GM21367 (cell line): ENCODE measurements around the gene SETBP1.

Experiments
- ATAC-seq: cut with Tn5 transposase; IDR thresholded peaks from one replicate; pipeline ENCODE4 v1.9.1; 2021; ENCODE audit not compliant: unreplicated experiment

Gene SETBP1

DNA sequence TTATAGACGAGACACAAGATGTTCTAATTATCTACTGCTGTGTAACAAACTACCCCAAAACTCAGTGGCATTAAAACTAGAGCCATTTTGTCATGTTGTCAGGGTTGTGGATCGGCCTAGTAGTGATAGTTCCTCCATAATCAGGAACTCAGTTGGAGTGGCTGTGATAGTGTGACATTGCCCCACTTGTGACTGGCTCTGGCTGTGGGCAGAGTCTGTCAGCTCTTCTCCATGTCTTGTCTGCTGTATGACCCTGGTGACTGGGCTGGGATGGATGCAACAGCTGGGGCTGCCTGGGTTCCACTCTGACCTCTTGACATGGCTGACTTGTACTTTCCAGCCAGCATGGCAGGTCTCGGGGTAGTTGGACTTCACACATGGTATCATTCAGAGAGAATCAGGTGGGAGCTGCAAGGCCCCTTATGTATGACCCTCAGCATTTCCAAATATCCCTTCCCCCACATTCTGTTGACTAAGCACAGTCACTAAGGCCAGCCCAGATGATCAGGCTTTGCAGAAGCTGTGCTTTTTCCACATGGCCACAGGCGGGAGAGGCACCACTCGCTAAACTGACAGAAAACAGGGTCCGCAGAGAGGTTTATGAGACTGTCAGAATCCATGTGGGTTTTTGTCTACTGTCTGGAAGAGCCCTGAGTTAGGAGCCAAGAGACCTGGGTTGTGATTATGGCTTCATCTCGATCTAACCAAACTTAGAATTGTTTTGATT, 50.3 kb downstream of the SETBP1 start:
- no peak for ATAC-seq

DNA sequence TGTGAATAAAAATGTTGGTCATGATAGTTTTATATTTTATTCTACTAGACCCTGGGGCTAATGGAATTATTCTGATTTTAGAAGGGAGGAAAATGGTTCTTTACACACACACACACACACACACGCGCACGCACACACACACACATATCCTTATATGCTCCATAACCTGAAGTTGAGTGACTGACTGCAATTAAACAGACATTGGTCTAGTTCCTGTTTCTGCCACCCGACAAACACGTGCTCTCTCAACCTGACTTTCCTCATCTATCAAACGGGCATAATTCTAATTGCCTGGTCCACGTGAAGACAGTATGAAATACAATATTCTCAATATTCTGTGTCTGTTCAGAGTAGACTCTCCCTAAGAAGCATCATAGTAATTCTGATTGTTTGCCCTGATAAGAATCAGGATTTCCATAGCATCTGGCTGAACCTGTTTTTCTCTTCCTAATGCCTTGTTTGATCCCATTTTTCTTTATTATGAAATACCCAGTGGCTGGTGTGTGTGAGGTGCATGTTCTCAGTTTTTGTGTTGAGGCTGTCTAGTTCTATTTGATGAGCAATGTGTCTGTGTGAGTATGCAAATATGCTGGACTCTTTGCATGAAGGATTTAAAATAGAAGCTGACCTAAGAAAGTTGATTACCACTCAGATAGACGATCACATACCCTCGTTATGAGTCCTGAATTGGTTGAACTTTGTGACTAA, 51.0 kb downstream of the SETBP1 start:
- peak; percentile 53 for ATAC-seq

DNA sequence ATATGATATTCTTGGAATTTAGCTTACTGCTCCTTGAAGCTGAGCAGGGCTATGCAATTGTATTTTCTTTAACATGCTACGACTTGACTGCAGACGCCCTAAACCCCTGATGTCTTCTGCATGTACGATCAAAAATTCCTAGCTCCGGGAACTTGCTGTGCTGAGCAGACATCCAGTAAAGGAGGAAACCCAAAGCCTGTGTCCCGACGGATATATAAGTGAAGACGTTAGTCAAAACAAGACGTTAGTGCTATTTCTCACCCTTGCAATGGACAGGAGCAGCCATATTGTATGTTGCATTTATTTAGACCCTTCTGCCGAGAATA, 51.5 kb downstream of the SETBP1 start:
- ATAC-seq, result no peak

DNA sequence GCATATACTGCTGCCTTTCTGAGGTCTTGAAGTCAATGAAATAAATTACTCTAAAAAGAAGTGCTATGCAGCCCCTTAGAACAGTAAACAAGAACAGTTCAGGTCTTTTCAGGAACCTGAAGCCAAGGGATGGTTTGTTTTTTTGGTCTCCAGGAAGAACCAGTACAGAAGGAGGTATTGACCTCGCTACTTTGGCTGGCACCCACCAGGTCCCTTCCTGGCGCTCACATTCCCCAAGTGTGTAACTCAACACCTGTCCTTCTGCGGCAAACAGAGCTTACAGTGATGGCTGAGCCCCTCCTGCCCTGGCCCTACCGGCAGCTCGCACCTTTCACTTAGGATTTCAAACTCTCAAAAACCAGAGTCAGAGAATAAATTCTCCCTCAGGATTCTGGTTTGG, 51.9 kb downstream of the SETBP1 start:
- no peak for ATAC-seq

DNA sequence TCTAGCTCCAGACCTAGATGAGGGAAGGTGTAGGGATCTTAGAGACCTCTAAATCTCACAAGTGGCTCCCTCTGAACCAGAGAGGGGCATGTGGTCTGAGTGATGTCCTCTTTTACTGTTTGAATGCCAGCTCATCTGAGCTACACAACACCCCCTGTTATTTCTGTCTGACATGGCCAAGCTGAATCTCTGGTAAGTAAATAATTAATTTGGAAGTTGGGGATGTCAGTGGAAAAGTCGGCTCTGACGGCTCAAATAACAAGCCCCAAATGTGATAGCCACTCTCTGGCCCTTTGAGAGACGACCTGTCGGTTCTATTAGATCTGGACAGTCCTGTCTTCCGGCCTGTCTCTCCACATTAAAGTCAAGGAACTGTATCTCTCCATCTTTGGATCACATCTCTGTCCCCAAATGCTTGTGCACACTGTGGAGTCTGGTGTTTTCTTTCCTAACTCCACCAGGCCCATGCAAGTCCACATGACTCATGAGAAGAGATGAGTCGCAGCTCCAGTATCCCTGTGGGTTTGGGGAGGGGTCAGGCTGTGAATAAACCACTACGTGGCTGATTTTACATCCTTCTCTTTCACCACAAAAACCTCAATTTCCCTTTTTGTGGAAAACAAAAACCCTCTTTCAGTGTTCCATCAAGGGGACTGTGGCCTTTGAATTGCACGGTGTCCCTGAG, 52.5 kb downstream of the SETBP1 start:
- no peak for ATAC-seq

DNA sequence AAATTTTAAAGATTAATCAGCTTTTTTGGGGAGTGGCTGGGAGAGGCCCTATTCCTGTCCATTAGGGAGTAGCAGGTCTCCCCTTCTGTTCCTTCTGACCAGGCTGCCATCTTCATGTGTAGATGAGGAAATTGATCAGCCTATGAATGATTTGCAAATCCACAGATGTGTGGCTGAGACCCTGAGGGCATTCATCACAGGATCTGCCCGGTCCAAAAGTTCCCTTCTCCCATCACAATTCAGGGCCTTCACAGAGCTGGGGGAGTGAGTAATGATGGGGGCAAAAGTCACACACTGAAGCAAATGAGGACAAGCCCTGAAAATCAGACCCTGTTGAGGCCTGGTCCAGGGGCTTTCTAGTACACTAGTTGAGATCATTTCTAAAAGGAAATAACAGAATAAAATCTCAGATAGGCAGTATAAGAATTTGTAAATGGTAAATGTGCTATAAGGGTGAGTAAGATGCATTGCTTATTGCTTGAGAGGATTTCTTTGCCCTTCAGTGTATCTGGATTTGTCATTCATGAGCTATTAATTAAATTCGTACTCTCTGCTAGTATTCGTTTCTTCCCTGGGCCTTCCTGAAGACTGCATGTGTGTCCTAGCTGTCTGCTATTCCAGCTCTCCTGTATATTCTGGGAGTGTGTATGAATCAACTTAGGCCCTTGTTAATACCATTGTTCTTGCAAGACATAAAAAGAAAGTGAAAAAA, 53.2 kb downstream of the SETBP1 start:
- no peak for ATAC-seq

DNA sequence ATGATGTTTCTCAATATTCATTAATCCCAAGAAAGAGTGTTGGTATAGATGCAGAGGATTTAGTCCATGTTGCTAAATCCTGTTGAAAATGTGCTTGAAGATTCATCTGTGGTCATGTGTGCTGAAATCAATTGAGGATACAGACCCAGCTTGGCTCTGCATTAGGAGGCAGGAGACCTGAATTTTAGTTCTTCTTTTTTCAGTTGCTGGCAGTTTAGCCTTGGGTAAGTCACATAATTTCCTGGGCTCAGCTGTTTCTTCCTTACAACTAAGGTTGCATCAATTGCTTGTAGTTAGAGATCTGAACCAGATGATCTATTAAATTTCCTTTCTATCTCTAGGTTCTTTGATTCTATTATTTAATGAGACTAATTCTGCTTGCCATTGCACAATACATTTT, 54.4 kb downstream of the SETBP1 start:
- no peak for ATAC-seq

DNA sequence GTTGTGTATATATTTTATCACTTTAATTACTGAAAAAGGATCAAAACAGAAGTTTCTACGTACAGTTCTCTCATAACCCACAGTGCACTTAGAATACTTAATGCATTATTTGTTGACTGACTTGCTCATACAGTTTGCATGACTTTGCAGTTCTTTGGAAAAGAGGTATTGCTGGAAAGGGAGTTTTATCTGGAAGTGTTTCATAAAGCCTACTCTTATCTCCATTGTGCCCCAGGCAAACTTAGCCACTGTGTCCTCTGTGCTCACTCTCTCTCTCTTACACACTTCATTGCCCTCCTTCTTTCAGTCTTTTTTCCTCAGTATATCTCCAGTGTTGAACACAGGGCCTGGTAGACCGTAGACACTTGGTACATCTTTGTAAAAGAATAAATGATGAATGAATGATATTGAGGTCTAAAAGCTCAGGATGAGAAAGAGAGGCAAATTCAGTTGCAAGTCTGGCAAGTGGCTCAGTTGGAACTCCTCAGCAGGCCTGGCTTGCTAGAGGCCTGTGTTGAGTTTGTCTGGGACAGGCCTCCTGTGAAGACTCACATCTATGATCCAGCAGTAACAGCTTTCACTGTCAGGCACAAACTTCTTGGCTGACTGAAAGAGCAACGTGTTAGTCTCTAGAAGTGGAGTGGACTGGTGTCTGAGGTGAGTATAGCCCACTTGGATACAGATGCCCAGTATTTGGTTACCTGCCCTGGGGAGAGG, 56.1 kb downstream of the SETBP1 start:
- ATAC-seq, result no peak

DNA sequence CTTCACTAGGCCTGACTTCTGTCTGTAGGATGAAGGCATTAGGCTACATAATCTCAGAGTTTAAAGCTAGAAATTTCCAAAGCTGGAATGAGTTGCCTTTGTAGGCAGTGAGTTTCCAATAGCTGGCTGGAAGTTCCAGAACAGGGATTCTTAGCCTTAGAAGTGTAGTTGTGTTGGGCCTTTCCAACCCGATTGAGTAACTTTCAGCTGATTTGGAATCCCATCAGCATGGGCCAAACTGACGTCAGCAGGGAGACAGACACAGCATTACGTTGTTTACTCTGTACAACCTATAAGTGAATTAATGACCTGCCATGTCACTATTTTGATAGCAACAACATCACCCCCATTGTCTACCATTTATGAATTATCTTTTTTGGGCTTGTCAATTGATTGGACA, 56.9 kb downstream of the SETBP1 start:
- ATAC-seq, result no peak

DNA sequence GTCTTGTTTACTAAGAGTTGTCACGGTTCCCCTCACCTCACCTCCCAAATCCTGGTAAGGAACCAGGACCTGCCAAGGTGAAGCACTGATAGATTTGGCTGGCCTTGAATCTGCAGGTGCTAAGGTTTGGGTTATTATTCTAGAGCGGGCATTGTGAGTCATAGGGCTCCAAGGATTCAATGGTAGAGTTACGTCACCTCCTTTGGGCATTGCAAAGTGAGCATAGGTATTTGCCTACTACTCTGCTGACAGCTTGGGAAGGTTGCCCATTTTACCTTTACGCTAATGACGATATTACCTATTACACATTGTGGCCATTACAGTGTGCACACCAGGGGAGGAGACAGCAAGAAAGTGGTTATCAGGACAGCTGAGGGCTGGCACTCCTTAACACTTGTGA, 59.3 kb downstream of the SETBP1 start:
- ATAC-seq, result no peak

DNA sequence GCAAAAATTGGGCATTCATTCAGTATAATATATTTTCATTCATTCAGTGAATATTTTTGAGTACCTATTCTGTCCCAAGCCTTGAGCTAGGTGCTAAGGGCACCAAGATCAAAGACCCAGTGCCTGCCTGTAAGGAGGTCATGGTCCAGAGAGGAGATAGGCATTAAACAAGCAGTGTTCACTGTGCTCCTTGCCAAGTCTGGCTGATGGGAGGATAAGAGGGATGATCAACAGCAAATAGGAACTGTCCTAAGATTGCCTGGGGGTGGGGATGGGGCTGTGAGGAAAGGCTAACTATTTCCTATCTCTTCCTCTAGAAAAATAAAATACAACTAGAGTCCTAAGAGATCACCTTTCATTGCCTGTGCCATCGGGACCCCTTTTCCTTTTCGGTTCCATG, 60.4 kb downstream of the SETBP1 start:
- no peak for ATAC-seq

DNA sequence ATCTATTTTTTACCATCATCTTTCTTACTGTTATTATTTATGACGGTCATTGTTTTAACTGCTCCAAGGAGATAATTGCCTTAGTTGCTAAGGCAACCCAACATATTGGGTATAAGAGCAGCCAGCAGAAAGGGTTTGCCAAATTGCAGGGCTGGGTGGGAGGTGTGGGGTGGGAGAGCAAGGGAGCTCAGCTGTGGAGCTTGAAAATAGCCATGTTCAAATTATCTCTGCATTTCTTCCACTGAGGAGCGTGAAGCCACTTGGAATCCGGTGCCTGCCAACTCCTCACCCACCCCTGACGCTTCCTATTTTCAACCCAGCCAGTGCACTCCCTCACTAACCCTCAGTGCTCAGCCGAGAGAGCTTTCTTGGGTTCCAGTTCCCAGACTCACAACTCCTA, 60.8 kb downstream of the SETBP1 start:
- no peak for ATAC-seq

DNA sequence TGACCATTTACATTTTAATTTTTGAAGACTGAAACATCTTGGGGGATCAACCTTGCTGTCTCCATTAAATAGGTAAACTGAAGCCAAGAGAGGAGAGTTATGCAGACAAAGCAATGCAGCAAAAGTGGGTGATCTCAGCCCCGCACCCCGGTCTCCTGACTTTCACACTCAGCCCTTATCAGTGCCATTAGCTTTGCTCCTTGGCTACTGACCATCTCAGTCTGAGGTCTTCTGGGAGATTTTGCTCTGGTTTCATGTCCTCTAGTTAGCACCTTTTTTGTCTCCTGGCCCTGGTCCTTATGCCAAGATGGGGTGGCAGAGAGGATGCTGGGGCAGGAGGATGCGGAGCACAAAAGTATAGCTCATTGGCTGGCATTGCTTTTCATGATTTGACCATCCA, 61.4 kb downstream of the SETBP1 start:
- no peak for ATAC-seq

DNA sequence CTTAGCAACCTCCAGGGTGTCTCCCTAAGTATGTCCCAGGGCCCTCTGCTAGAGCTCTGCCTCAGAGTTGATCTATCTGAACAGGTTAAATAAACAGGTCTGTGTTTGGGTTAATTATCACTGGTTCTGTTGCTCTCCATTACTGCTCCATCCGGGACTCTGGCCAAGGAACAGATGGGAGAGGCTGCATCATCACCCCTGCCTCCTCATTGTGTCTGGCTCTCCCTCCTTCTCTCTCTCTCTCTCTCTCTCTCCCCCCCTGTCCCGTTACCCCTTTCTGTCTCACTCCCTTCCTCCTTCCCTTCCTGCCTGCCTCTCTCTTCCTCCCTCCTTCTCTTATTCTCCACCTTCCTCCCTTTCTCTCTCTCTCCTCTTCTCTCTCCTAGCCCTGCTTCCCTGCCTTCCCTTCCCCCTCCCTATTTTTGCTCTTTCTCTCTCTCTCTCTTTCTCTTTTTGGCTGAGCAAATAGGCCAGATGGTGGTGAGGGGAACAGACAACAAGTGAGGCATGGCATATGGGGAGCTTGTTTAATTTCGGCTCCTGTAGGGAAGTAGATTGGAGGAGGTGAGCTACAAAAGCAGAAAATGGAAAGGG, 62.1 kb downstream of the SETBP1 start:
- ATAC-seq, result no peak

DNA sequence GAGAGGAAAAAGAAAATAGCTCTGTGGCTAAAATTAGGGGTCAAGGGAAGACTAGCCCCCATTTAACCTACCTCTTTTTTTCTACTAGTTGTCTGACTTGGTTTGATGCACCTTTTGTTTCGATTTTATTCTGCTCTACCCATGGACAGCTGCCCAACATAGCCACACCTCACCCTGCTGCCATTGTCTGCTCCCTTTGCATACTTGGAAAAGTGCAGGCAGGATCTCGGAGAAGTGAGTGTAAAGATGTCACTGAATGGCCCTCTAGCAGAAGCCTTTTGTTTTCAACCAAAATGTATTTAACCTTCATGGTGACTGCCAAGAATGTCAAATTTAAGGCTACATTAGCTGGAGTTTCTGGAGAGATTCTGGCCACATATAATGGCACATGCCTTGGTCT, 62.9 kb downstream of the SETBP1 start:
- ATAC-seq, result no peak

DNA sequence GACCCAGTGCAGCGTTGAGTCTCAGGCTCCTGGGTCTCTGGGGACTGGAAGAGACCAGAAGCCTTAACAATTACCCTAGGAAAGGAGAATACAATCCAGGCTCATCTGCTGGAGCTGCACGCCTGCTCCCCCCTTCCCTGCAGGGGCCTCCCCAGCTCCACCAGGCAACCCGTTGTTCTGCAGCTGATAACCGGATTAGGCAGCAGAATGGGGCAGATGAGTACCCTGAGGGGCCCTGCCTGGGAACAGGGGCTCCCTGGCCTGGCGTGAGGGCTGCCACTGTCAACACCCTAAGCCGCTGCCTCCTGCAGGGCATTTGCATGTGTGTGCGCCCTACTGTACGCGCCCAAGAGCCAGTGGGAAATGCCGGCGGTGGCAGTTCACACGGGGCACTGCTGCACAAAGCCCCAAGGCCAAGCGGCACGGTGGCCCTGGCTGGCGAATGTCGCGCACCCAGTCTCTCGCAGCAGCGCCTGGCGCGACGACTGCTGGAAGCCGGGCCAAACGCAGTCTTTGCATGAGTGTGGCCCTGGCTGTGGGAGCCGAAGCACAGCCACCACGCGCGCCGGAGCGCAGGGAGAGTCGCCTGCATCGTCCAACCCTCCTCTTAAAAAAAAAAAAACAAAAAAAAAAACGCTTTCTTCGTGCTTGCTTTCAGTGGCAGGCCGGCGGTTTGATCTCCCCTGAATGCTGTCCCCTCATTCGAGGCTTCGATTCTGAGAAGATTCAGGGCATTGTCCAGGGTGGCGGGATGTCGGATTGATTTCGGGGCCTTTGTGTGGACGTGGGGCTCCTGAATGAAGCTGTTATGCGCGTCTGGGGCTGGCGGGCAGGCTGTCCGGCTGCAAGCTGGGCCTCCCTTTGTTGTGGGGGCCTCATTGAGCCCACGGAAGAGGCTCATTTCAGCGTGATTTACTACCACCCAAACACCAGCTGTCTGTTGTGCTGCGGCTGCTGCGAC, 63.8 kb downstream of the SETBP1 start:
- no peak for ATAC-seq

DNA sequence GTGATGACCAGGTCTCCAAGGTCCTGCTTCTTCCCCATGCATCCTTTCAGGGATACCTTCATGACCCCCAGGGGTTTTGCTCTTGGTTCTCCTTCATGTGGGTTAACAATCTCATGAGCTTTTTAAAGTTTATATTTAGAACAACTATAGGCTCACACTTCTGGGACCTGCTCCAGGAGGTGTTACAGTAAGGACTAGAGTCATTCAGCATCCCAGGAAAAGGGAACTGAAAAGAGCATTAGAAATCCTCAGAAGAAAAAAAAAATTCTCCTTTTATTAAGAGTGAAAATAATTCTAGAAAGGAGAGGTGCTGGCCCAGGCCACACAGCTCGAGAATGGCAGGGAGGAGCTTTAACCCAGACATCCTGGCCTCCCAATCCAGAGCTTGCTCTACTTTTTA, 66.5 kb downstream of the SETBP1 start:
- no peak for ATAC-seq

DNA sequence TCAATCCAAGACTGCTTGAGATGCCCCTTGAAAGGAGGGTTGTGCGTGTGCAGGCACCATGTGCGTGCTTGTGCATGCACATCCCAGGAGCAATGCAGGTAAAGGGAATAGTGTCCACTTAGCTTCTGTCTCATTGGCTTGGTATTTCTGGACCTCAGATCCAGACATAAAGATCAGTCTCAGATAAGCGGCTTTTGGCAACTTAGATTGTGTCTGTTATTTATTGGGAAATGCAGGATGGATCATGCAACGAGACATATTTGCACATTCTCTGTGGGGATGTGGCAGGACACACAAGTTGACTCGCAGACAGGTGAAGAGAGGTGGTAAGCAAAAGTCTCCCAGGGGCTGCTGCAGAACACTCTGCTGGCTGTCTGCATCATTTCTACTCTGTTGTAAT, 67.9 kb downstream of the SETBP1 start:
- ATAC-seq, result no peak

DNA sequence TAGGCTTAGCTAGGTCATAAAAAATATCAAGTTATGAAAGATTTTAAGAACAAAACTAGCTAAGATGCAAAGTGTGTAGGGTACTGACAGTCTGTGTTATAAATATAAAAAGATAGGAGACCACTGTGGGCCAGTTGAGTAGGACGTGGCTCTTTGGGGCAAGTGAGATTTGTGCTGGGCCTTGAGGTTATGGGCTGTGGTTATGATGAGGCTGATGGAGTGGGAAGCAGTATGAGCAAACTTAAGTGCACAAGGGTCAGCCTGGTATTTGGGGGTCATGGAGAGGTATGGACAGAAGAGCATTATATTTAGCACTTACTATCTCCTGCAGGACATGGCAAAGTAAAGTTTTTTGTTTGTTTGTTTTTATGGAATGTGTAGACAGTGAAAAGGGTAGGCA, 70.1 kb downstream of the SETBP1 start:
- ATAC-seq, result no peak

DNA sequence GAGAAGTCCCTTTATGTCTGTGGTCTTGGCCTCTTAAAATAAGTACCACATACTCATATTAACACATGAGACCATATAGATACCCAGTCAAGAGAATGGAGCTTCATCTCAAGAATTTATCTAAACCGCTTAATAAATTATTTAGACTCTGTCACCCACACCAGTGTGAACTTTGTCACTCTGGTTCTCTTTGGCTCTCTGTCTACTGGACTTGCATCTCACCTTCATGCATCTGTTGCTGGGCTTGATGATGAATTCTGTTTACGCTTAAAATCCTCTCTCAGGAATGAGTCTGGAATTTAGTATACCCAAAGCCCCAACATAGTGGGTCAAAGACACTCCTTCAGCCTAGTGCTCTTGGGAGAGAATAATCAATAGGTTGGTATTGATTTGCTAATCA, 73.9 kb downstream of the SETBP1 start:
- ATAC-seq, result no peak
